Sigmoid colon (tissue), 4 donors: ENCODE data around the gene ENAH.

ENCODE experiments used
- CTCF ChIP-seq, 4 experiments: fragments of 450-650 bp in 3 of 4; fragments of 200-600 bp in 1 of 4; IDR thresholded peaks; one replicate each; pipeline ENCODE4 v1.5.1; 2016 to 2019; ENCODE audit warnings: antibody characterized with exemption in 4 of 4, mild to moderate bottlenecking in 3 of 4, moderate library complexity in 2 of 4
- POLR2AphosphoS5 ChIP-seq, 4 donors: sonication (generic); formaldehyde crosslinking; IDR thresholded peaks; one replicate each; pipeline ENCODE4 v1.6.1; 2017; ENCODE audit warnings: antibody characterized with exemption in 4 of 4

- TF ChIP-seq CTCF (IDR thresholded peaks at IDR 0.05) = no peak
- peak; percentile 56 to 81 (median 70) for TF ChIP-seq POLR2AphosphoS5 (IDR thresholded peaks at IDR 0.05)
Observed at GRCh38 chr1:225445639-225446594, 207.0 kb downstream of the ENAH start.
